Measurements from ENCODE around the gene OR4F6.

GRCh38 chr15:101807345-101807945 lies 4.1 kb downstream of the OR4F6 start:
- TF ChIP-seq CTCF (IDR thresholded peaks at IDR 0.05): no peak
- no peak for TF ChIP-seq EZH2 (IDR thresholded peaks at IDR 0.05; ENCODE audit: borderline replicate concordance, insufficient read depth, low read depth, low read length, poor library complexity, severe bottlenecking)

All from B cell (primary cell).